Measurements from ENCODE around the gene INO80D.

Gene INO80D

GRCh38 chr2:206064077-206064476 is 21.9 kb downstream of the INO80D start:
- no peak for DNase-seq (ENCODE audit: extremely low read depth, low read depth)
- TF ChIP-seq CTCF (IDR thresholded peaks at IDR 0.05; ENCODE audit: low read depth, low read length): no peak

- no peak for TF ChIP-seq CTCF (IDR thresholded peaks at IDR 0.05; ENCODE audit: low read depth, low read length)
- no peak for DNase-seq (ENCODE audit: extremely low read depth, low read depth)
These were observed 22.3 kb downstream of the INO80D start for GRCh38 chr2:206063635-206064034.

GRCh38 chr2:206062724-206063123 is 23.2 kb downstream of the INO80D start:
- no peak for DNase-seq (ENCODE audit: extremely low read depth, low read depth)
- TF ChIP-seq CTCF (IDR thresholded peaks at IDR 0.05; ENCODE audit: low read depth, low read length): no peak

- TF ChIP-seq CTCF (IDR thresholded peaks at IDR 0.05; ENCODE audit: low read depth, low read length): no peak
- no peak for DNase-seq (ENCODE audit: extremely low read depth, low read depth)
These were observed 29.7 kb downstream of the INO80D start for GRCh38 chr2:206056286-206056685.

GRCh38 chr2:206054952-206055351 is 31.0 kb downstream of the INO80D start:
- TF ChIP-seq CTCF (IDR thresholded peaks at IDR 0.05; ENCODE audit: low read depth, low read length): no peak
- DNase-seq (ENCODE audit: extremely low read depth, low read depth): no peak

GRCh38 chr2:206051912-206052311 is 34.1 kb downstream of the INO80D start:
- TF ChIP-seq CTCF (IDR thresholded peaks at IDR 0.05; ENCODE audit: low read depth, low read length): no peak
- no peak for DNase-seq (ENCODE audit: extremely low read depth, low read depth)

GRCh38 chr2:206049392-206049791 is 36.6 kb downstream of the INO80D start:
- no peak for TF ChIP-seq CTCF (IDR thresholded peaks at IDR 0.05; ENCODE audit: low read depth, low read length)
- DNase-seq (ENCODE audit: extremely low read depth, low read depth): no peak

All from AG09319 (cell line).